K562 (cell line): ENCODE data around the gene CRYZL1. TPM values are rescaled to one million over a fixed set of nuclear protein-coding genes. Genes with fewer than 3 reads are reported as not detected.

Experiments used
- CC2D1A ChIP-seq: fragments of 450-650 bp; IDR thresholded peaks from 2 replicates; pipeline ENCODE4 v1.6.1; 2017; ENCODE audit warnings: mild to moderate bottlenecking
- DIDO1 ChIP-seq: fragments of 450-650 bp; IDR thresholded peaks from 2 replicates; pipeline ENCODE4 v1.6.1; 2016; ENCODE audit warnings: low read depth, missing biosample characterization, missing genetic modification characterization
- ETV1 ChIP-seq: fragments of 450-650 bp; conservative IDR thresholded peaks from 2 replicates; pipeline ENCODE4 v1.6.1; 2016; ENCODE audit warnings: missing genetic modification characterization, control low read depth, low read depth, missing compliant biosample characterization
- FOXM1 ChIP-seq, 2 experiments: fragments of 450-650 bp in 1 of 2; sonication (generic) in 1 of 2; formaldehyde crosslinking in 1 of 2; IDR thresholded peaks; 2 replicates each; pipeline versions ENCODE4 v1.6.1 to v1.9.0; 2017 to 2022; ENCODE audit warnings: low read depth in 2 of 2, mild to moderate bottlenecking in 2 of 2, missing genetic modification reagents in 1 of 2, moderate library complexity in 1 of 2
- L3MBTL2 ChIP-seq: fragments of 450-650 bp; IDR thresholded peaks from 2 replicates; pipeline ENCODE4 v1.6.1; 2016; ENCODE audit warnings: mild to moderate bottlenecking, moderate library complexity
- NFE2 ChIP-seq: IDR thresholded peaks from 2 replicates; pipeline ENCODE4 v1.6.1; 2014; ENCODE audit warnings: antibody characterized with exemption, low read depth
- SIN3A ChIP-seq, 2 experiments: fragments of 150-350 bp in 1 of 2; IDR thresholded peaks; 2 replicates each; pipeline ENCODE4 v1.6.1; 2011 to 2016; ENCODE audit warnings: borderline replicate concordance in 2 of 2, low read depth in 2 of 2, low read length in 2 of 2, mild to moderate bottlenecking in 2 of 2, moderate library complexity in 2 of 2; ENCODE audit not compliant: control insufficient read depth in 1 of 2
- TAF9B ChIP-seq: fragments of 450-650 bp; IDR thresholded peaks from 2 replicates; pipeline ENCODE4 v1.6.1; 2018; ENCODE audit warnings: mild to moderate bottlenecking; ENCODE audit not compliant: partially characterized antibody
- USF2 ChIP-seq: sonication (generic); formaldehyde crosslinking; IDR thresholded peaks from 2 replicates; pipeline ENCODE4 v1.5.0; 2020; ENCODE audit warnings: missing genetic modification reagents
- ZBTB1 ChIP-seq: sonication (generic); formaldehyde crosslinking; IDR thresholded peaks from 2 replicates; pipeline ENCODE4 v1.8.1; 2023; ENCODE audit warnings: missing genetic modification reagents, low read depth, mild to moderate bottlenecking, borderline replicate concordance
- polyA plus RNA-seq, 8 experiments: library from polyadenylated mRNA; depleted of rRNA in 4 of 8; stranded (reverse) in 5 of 8; unstranded in 3 of 8; fragments of >200 nt; fragmentation: Nextera tagmentation in 2 of 8; fragmentation: Illumina TruSeq in 1 of 8; extraction: Ambion mirVana in 2 of 8; extraction: Trizol in 1 of 8; gene quantifications; 2 replicates each; pipeline versions ENCODE4 v1.2.1 to v1.2.3, GENCODE V29; 2011 to 2014; ENCODE audit warnings: inconsistent platforms in 1 of 8, missing spikeins in 1 of 8
- total RNA-seq, 7 experiments: library from RNA; depleted of rRNA in 6 of 7; stranded (reverse); fragments of >200 nt in 6 of 7; fragmentation: Illumina TruSeq in 2 of 7; extraction: Trizol in 2 of 7; gene quantifications; 2 replicates each; pipeline versions ENCODE4 v1.2.1 to v1.2.3, GENCODE V29; 2011 to 2021; ENCODE audit warnings: low replicate concordance in 1 of 7
- TF ChIP-seq, protein P1 (sequence below): fragments of 450-650 bp; IDR thresholded peaks from 2 replicates; pipeline ENCODE4 v1.6.1; 2016; ENCODE audit warnings: mild to moderate bottlenecking, moderate library complexity
- TF ChIP-seq, protein P2 (sequence below): fragments of 250-450 bp; sonication (Bioruptor Pico); IDR thresholded peaks from 2 replicates; pipeline ENCODE4 v1.8.0; 2022; ENCODE audit warnings: inconsistent platforms, mild to moderate bottlenecking, moderate library complexity, borderline replicate concordance

The CRYZL1 gene
- total and polyA plus RNA-seq, 9 of the 15 experiments (the other 6 are each of a cell fraction or from before 2014, with no cell fraction given): 19.9 to 98.2 (median 39.2) TPM

DNA sequence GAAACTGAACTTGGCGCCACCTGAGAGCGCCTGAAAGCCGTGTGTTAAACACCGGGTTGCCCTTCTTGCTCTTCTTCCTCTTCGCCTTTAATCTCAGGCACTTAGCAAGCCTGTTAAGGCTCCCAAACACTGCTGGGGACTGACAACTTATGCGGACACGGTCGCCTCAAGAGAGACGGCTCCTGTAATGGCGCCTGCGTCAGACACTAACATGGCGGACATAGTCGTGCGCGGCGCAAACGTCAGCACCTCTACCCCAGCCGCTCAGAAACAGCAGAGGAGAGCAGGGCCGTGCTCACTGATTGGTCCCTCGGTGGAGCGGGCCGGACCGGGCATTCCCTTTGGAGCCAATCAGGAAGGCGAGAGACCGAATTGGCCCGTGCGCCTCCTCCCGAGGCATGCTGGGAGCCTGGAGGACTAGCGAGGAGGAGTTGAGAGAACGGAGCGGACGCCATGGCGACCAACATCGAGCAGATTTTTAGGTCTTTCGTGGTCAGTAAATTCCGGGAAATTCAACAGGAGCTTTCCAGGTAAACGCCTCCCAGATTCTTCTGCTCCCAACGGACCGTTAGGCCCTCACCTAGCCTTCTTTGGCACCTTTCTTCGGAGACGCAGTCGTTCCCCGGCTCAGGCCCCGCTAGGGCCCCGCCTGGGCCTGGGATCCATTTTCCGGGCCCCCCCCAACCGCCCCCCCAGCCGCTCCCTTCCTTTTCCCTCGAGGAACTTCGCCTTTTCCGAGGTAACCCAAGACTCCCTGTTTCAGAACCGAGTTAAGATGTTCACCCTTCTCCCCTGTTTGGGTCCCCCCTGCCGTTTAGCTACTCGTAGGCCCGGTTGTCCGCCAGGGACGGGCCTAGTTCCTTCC is 98.7 kb downstream of the CRYZL1 start, which contains the start of gene SON (continued):
- TF ChIP-seq, protein P1, sequence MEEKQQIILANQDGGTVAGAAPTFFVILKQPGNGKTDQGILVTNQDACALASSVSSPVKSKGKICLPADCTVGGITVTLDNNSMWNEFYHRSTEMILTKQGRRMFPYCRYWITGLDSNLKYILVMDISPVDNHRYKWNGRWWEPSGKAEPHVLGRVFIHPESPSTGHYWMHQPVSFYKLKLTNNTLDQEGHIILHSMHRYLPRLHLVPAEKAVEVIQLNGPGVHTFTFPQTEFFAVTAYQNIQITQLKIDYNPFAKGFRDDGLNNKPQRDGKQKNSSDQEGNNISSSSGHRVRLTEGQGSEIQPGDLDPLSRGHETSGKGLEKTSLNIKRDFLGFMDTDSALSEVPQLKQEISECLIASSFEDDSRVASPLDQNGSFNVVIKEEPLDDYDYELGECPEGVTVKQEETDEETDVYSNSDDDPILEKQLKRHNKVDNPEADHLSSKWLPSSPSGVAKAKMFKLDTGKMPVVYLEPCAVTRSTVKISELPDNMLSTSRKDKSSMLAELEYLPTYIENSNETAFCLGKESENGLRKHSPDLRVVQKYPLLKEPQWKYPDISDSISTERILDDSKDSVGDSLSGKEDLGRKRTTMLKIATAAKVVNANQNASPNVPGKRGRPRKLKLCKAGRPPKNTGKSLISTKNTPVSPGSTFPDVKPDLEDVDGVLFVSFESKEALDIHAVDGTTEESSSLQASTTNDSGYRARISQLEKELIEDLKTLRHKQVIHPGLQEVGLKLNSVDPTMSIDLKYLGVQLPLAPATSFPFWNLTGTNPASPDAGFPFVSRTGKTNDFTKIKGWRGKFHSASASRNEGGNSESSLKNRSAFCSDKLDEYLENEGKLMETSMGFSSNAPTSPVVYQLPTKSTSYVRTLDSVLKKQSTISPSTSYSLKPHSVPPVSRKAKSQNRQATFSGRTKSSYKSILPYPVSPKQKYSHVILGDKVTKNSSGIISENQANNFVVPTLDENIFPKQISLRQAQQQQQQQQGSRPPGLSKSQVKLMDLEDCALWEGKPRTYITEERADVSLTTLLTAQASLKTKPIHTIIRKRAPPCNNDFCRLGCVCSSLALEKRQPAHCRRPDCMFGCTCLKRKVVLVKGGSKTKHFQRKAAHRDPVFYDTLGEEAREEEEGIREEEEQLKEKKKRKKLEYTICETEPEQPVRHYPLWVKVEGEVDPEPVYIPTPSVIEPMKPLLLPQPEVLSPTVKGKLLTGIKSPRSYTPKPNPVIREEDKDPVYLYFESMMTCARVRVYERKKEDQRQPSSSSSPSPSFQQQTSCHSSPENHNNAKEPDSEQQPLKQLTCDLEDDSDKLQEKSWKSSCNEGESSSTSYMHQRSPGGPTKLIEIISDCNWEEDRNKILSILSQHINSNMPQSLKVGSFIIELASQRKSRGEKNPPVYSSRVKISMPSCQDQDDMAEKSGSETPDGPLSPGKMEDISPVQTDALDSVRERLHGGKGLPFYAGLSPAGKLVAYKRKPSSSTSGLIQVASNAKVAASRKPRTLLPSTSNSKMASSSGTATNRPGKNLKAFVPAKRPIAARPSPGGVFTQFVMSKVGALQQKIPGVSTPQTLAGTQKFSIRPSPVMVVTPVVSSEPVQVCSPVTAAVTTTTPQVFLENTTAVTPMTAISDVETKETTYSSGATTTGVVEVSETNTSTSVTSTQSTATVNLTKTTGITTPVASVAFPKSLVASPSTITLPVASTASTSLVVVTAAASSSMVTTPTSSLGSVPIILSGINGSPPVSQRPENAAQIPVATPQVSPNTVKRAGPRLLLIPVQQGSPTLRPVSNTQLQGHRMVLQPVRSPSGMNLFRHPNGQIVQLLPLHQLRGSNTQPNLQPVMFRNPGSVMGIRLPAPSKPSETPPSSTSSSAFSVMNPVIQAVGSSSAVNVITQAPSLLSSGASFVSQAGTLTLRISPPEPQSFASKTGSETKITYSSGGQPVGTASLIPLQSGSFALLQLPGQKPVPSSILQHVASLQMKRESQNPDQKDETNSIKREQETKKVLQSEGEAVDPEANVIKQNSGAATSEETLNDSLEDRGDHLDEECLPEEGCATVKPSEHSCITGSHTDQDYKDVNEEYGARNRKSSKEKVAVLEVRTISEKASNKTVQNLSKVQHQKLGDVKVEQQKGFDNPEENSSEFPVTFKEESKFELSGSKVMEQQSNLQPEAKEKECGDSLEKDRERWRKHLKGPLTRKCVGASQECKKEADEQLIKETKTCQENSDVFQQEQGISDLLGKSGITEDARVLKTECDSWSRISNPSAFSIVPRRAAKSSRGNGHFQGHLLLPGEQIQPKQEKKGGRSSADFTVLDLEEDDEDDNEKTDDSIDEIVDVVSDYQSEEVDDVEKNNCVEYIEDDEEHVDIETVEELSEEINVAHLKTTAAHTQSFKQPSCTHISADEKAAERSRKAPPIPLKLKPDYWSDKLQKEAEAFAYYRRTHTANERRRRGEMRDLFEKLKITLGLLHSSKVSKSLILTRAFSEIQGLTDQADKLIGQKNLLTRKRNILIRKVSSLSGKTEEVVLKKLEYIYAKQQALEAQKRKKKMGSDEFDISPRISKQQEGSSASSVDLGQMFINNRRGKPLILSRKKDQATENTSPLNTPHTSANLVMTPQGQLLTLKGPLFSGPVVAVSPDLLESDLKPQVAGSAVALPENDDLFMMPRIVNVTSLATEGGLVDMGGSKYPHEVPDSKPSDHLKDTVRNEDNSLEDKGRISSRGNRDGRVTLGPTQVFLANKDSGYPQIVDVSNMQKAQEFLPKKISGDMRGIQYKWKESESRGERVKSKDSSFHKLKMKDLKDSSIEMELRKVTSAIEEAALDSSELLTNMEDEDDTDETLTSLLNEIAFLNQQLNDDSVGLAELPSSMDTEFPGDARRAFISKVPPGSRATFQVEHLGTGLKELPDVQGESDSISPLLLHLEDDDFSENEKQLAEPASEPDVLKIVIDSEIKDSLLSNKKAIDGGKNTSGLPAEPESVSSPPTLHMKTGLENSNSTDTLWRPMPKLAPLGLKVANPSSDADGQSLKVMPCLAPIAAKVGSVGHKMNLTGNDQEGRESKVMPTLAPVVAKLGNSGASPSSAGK: peak; percentile 92
- peak in 1 of 2 experiments; percentile 45; a peak in 2 of 4 replicates for TF ChIP-seq SIN3A (IDR thresholded peaks at IDR 0.05; ENCODE audit: borderline replicate concordance in 2 of 2, control insufficient read depth in 1 of 2, low read depth in 2 of 2, low read length in 2 of 2)
- no peak; the same call in 1 of the 2 replicates for TF ChIP-seq ETV1 (tag)
- peak; percentile 11; the same call in 1 of the 2 replicates for TF ChIP-seq USF2 (CRISPR knock-in tag)
- TF ChIP-seq L3MBTL2: peak; percentile 97
- TF ChIP-seq NFE2: 0 out of 2 replicates have a peak, but pooled peaks have one; percentile 15
- peak; percentile 62 for TF ChIP-seq DIDO1 (tag)
- peak; percentile 48 for TF ChIP-seq FOXM1 (IDR thresholded peaks at IDR 0.05; ENCODE audit: low read depth)
- no peak; the same call in 1 of the 2 replicates for TF ChIP-seq FOXM1 (CRISPR knock-in tag; IDR thresholded peaks at IDR 0.05; ENCODE audit: low read depth)
- TF ChIP-seq, protein P2, sequence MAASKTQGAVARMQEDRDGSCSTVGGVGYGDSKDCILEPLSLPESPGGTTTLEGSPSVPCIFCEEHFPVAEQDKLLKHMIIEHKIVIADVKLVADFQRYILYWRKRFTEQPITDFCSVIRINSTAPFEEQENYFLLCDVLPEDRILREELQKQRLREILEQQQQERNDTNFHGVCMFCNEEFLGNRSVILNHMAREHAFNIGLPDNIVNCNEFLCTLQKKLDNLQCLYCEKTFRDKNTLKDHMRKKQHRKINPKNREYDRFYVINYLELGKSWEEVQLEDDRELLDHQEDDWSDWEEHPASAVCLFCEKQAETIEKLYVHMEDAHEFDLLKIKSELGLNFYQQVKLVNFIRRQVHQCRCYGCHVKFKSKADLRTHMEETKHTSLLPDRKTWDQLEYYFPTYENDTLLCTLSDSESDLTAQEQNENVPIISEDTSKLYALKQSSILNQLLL: no peak
- TF ChIP-seq ZBTB1 (CRISPR knock-in tag): no peak
- peak; percentile 66 for TF ChIP-seq TAF9B
- TF ChIP-seq CC2D1A: peak; percentile 96
